PC-9 (cell line): ENCODE results near the gene ZNF180. TPM values are rescaled to one million over a fixed set of nuclear protein-coding genes. Genes with fewer than 3 reads are reported as not detected.
"Not testable (repeated sequence)": the region's sequence is repeated elsewhere in the genome, so short reads cannot be mapped to it uniquely, and the experiment has no call there.

Experiments used
- BruUV-seq: library from RNA; stranded (reverse); fragments of 400-500 nt; replicated peaks from 2 replicates; lab custom pipeline; 2021; lab: Mats Ljungman, UMichigan
- CTCF ChIA-PET: fragments of 300-600 bp; sonication (Branson Sonifier 250); formaldehyde crosslinking; loops from one replicate; lab custom pipeline; 2022; ENCODE audit warnings: antibody characterized with exemption; lab: Charles Lee
- POLR2A ChIA-PET: fragments of 300-600 bp; sonication (Branson Sonifier 250); formaldehyde crosslinking; loops from one replicate; lab custom pipeline; 2022; ENCODE audit warnings: antibody characterized with exemption; ENCODE audit not compliant: unreplicated experiment; lab: Charles Lee
- DNase-seq, 2 experiments: peaks; one replicate each; pipeline versions ENCODE4 v3.0.0 to v3.0.0-alpha.2; 2015 to 2022; ENCODE audit warnings: mixed read lengths in 1 of 2
- H2AFZ ChIP-seq: fragments of 200-600 bp; sonication (generic); 2 replicates; pipeline ENCODE4 v1.8.1; 2017; ENCODE audit warnings: antibody characterized with exemption
- H3F3A ChIP-seq: fragments of 200-600 bp; sonication (generic); 2 replicates; pipeline ENCODE4 v1.8.1; 2017; ENCODE audit warnings: antibody characterized with exemption, mild to moderate bottlenecking, low read depth; ENCODE audit not compliant: insufficient read depth
- H3K27ac ChIP-seq: fragments of 200-600 bp; sonication (generic); 2 replicates; pipeline ENCODE4 v1.6.1; 2016; ENCODE audit warnings: mixed run types
- H3K27me3 ChIP-seq: fragments of 200-600 bp; sonication (generic); 2 replicates; pipeline ENCODE4 v1.6.1; 2016; ENCODE audit warnings: low read depth, mixed run types; ENCODE audit not compliant: insufficient read depth
- H3K36me3 ChIP-seq: fragments of 200-600 bp; sonication (generic); 2 replicates; pipeline ENCODE4 v1.6.1; 2016; ENCODE audit warnings: low read depth, mixed run types
- H3K4me1 ChIP-seq: fragments of 200-600 bp; sonication (generic); replicated peaks from 2 replicates; pipeline ENCODE4 v1.6.1; 2016; ENCODE audit warnings: mixed run types; ENCODE audit not compliant: insufficient read depth
- H3K4me2 ChIP-seq: fragments of 200-600 bp; sonication (generic); 2 replicates; pipeline ENCODE4 v1.6.1; 2017; ENCODE audit warnings: mixed run types
- H3K4me3 ChIP-seq: fragments of 200-600 bp; sonication (generic); 2 replicates; pipeline ENCODE4 v1.6.1; 2016; ENCODE audit warnings: mixed run types
- H3K79me2 ChIP-seq: fragments of 200-600 bp; sonication (generic); 2 replicates; pipeline ENCODE4 v1.6.1; 2017; ENCODE audit warnings: low read depth, mixed run types
- H3K9me2 ChIP-seq: fragments of 200-600 bp; sonication (generic); 2 replicates; pipeline ENCODE4 v1.8.1; 2017; ENCODE audit warnings: mild to moderate bottlenecking; ENCODE audit not compliant: insufficient read depth
- H3K9me3 ChIP-seq: fragments of 200-600 bp; sonication (generic); 2 replicates; pipeline ENCODE4 v1.8.1; 2016; ENCODE audit warnings: low read depth; ENCODE audit not compliant: insufficient read depth
- H4K20me1 ChIP-seq: fragments of 200-600 bp; sonication (generic); 2 replicates; pipeline ENCODE4 v1.8.1; 2017; ENCODE audit not compliant: insufficient read depth
- EZH2 ChIP-seq: fragments of 200-600 bp; sonication (generic); IDR thresholded peaks from 2 replicates; pipeline ENCODE4 v1.8.0; 2017; ENCODE audit warnings: antibody characterized with exemption, low read depth
- intact Hi-C: fragments of 100-400 bp; cut with micrococcal nuclease; formaldehyde crosslinking; loops from one replicate; pipeline ENCODE4 v1.10.0; 2022; ENCODE audit not compliant: unreplicated experiment
- total RNA-seq: library from RNA; stranded (reverse); gene quantifications from 2 replicates; pipeline ENCODE4 v1.2.3, GENCODE V29; 2021
- TF ChIP-seq, protein P1 (sequence below): fragments of 200-600 bp; sonication (generic); conservative IDR thresholded peaks from 2 replicates; pipeline ENCODE4 v1.6.1; 2017; ENCODE audit warnings: mixed run types, antibody characterized with exemption, mild to moderate bottlenecking, moderate library complexity

Gene ZNF180
- total RNA-seq, 1 experiment from 2014 or later, result 6.3 TPM

DNA sequence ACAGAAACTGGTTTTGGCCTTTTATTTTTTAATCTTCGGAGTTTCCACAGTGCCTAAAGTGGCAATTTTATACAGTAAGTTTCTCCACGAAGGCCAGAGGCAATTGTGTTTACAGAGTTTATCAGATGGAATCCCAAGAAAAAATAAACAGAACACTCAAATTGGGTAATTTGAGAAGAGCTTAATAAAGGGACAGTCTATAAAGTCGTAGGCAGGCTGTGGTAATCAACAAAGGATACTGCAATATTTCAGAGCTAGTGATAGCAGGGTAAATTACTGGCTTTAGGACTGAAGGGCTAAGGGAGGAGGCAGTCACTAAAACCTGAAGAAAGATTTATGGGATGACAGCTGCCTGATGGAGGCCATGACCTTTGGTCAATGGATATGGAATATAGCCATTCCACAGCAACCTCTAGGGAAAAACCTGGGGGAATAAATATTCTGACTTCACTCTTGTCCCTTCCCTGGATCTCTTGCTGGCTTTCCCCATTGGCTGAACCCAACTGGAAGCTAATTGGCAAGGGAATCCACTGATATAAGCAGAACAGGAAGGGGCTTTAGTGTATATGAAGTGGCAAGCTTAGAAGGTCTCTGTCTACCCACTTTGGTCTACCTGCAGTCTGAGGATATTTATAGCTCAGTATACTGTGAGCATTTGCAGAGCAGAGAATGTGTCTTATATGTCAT lies 37.6 kb downstream of the ZNF180 start:
- peaks cover 16% of the 10 kb centered on the region for H3K9me3 ChIP-seq
- H3K9me2 ChIP-seq, H3K79me2 ChIP-seq, H3K4me2 ChIP-seq, DNase-seq, BruUV-seq, H3K4me1 ChIP-seq, H3K27ac ChIP-seq, CTCF ChIA-PET, intact Hi-C loops, H2AFZ ChIP-seq, H3F3A ChIP-seq, H4K20me1 ChIP-seq, H3K27me3 ChIP-seq, H3K36me3 ChIP-seq, H3K4me3 ChIP-seq: not testable (repeated sequence)
- POLR2A ChIA-PET, result interaction anchor here (0.6 kb wide), 1 partner anchor 102 kb away, joined by 5 read pairs; no protein-coding TSS in a partner anchor

DNA sequence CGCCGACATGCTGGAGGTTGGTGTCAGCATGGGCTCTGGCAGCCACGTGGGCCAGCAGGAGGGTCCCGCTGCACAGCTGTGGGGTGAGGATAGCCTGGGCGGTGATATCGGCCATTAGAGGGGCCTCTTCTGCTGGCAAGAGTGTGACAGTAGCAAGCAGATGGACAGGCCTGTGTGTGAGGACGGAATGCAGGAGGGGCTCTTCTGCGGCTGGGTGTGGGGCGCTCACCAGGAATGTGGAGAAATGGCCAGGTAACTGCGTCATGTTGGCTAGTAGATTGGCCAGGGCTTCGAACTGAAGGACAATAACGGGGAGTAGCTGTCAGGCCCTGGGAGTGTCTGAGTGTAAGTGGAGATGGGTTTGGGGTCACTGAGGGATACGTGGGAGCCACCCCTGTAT lies 44.3 kb downstream of the ZNF180 start:
- H3F3A ChIP-seq, POLR2A ChIA-PET, BruUV-seq: not testable (repeated sequence)

DNA sequence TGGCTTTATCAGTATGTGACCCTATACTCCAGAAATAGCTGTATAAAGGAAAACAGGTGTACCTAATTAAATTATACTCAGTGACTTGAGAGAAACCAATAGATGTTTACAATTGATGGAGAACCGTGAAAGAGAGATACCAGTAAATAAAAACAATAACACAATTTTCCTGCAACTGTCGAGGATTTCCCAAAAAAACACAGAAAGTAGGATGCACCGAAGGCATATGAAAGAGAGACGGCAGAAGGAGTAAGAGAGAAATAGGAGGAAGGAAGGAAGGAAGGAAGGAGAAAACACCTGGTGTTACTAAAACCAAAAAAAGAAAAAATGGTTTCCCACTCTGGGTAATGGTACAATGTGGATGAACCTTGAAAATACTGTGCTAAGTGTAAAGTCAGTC lies 45.2 kb downstream of the ZNF180 start:
- Histone ChIP-seq H3K36me3 (no peaks in the 10 kb centered on the region; the same call in 1 of the 2 replicates), H2AFZ (no peak overlapping the region), H3K27ac (no peak overlapping the region), H4K20me1 (no peaks in the 10 kb centered on the region), H3F3A (no peaks in the 10 kb centered on the region), H3K4me2 (no peak overlapping the region), H3K9me2 (no peaks in the 10 kb centered on the region), H3K4me3 (no peak overlapping the region), H3K79me2 (no peaks in the 10 kb centered on the region), H3K9me3 (peaks cover 20% of the 10 kb centered on the region), H3K4me1 (no peaks in the 10 kb centered on the region), H3K27me3 (peaks cover 70% of the 10 kb centered on the region)
- TF ChIP-seq, protein P1, sequence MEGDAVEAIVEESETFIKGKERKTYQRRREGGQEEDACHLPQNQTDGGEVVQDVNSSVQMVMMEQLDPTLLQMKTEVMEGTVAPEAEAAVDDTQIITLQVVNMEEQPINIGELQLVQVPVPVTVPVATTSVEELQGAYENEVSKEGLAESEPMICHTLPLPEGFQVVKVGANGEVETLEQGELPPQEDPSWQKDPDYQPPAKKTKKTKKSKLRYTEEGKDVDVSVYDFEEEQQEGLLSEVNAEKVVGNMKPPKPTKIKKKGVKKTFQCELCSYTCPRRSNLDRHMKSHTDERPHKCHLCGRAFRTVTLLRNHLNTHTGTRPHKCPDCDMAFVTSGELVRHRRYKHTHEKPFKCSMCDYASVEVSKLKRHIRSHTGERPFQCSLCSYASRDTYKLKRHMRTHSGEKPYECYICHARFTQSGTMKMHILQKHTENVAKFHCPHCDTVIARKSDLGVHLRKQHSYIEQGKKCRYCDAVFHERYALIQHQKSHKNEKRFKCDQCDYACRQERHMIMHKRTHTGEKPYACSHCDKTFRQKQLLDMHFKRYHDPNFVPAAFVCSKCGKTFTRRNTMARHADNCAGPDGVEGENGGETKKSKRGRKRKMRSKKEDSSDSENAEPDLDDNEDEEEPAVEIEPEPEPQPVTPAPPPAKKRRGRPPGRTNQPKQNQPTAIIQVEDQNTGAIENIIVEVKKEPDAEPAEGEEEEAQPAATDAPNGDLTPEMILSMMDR, result no peak
- TF ChIP-seq EZH2, result no peak
- CTCF ChIA-PET, result no interaction called here
- BruUV-seq, result no TSS peak
- DNase-seq, result no peak
- POLR2A ChIA-PET, result no interaction called here
- intact Hi-C loops, result no loop called here

More for the DNA sequence above, 44.3 kb downstream of the ZNF180 start:
- intact Hi-C loops, CTCF ChIA-PET, H3K4me2 ChIP-seq, H3K9me2 ChIP-seq, DNase-seq, H4K20me1 ChIP-seq, H3K4me1 ChIP-seq, H3K4me3 ChIP-seq, H3K36me3 ChIP-seq, H3K79me2 ChIP-seq, H3K27ac ChIP-seq, H2AFZ ChIP-seq: not testable (repeated sequence)
- Histone ChIP-seq H3K9me3 (peaks cover 18% of the 10 kb centered on the region), H3K27me3 (peaks cover 64% of the 10 kb centered on the region)

DNA sequence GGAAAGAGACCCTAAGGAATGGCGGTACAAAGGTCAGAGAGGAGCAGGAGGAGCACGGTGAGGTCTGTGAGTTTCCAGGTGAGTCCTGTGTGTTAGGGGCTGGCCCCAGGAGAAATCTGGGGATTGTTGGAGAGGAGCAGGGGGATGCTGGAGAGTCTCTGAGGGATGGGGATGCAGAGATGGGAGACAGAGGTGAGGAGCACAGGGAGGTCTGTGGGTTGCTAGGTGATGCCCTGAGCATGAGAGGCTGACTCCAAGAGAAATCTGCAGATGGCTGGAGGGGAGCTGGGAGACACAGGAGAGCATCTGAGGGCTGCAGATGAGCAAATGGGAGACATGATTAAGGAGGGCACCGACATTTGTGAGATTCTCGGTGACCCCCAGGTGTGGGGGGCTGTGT lies 48.0 kb downstream of the ZNF180 start:
- Histone ChIP-seq H3K36me3 (peaks cover 4% of the 10 kb centered on the region; the same call in 1 of the 2 replicates), H3K9me2 (no peaks in the 10 kb centered on the region), H3K27ac (no peak overlapping the region), H3K4me3 (no peak overlapping the region), H4K20me1 (no peaks in the 10 kb centered on the region), H3K4me2 (no peak overlapping the region), H3K9me3 (peaks cover 37% of the 10 kb centered on the region), H3K27me3 (peaks cover 65% of the 10 kb centered on the region), H3K4me1 (peaks cover 10% of the 10 kb centered on the region), H2AFZ (no peak overlapping the region), H3K79me2 (peaks cover 6% of the 10 kb centered on the region; the same call in 1 of the 2 replicates), H3F3A (no peaks in the 10 kb centered on the region)
- POLR2A ChIA-PET, result no interaction called here
- BruUV-seq, result no TSS peak
- TF ChIP-seq, protein P1, result no peak
- no peak for TF ChIP-seq EZH2
- intact Hi-C loops, result no loop called here
- DNase-seq, result no peak
- CTCF ChIA-PET, result no interaction called here
